ENCODE data around the gene TLX2.

The TLX2 gene

DNA sequence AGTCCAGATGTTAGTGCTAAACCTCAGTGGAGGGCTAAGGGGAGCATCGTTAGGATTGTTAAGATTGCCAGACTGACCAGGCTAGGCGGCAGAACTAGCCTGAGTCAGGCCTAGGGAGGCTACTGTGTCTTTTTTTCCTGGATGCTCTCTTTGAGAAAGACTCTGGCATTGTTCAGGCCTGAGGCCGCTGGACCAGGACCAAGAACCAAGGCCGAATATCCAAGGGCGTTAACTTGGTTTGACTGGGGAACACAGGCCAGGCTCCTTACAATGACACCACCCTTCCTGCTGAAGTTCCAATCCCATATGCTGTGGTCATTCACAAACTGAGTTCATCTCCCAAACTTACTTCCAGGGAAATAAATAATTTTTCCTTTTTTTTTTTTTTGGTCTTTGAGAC lies 26.0 kb downstream of the TLX2 start:
- TF ChIP-seq, protein P1, sequence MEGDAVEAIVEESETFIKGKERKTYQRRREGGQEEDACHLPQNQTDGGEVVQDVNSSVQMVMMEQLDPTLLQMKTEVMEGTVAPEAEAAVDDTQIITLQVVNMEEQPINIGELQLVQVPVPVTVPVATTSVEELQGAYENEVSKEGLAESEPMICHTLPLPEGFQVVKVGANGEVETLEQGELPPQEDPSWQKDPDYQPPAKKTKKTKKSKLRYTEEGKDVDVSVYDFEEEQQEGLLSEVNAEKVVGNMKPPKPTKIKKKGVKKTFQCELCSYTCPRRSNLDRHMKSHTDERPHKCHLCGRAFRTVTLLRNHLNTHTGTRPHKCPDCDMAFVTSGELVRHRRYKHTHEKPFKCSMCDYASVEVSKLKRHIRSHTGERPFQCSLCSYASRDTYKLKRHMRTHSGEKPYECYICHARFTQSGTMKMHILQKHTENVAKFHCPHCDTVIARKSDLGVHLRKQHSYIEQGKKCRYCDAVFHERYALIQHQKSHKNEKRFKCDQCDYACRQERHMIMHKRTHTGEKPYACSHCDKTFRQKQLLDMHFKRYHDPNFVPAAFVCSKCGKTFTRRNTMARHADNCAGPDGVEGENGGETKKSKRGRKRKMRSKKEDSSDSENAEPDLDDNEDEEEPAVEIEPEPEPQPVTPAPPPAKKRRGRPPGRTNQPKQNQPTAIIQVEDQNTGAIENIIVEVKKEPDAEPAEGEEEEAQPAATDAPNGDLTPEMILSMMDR (conservative IDR thresholded peaks at IDR 0.05; ENCODE audit: low read depth, low read length) = no peak
- H3K4me3 ChIP-seq (ENCODE audit: low read depth, low read length) = no peak overlapping the region
- DNase-seq (ENCODE audit: low read depth) = no peak

DNA sequence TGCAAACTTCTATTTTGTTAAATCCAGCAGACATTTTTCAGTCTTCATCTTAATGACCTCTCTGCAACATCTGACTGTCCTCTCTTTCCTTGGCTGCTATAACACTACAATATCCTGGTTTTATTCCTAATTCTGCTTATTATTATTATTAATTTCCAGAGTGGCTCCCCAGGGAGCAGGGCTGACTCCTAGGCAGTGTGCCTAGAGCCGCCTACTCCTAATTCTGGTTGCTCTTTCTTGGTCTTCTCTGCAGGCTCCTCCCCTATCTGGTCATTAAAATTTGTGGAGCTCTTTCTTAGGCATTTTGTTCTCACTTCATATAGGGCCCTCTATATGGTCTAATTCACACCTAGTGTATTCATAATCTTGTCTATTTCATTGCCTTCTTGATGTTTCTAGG lies 28.7 kb downstream of the TLX2 start:
- TF ChIP-seq, protein P1 (conservative IDR thresholded peaks at IDR 0.05; ENCODE audit: low read depth, low read length) = no peak
- no peak overlapping the region for H3K4me3 ChIP-seq (ENCODE audit: low read depth, low read length)
- no peak for DNase-seq (ENCODE audit: low read depth)

DNA sequence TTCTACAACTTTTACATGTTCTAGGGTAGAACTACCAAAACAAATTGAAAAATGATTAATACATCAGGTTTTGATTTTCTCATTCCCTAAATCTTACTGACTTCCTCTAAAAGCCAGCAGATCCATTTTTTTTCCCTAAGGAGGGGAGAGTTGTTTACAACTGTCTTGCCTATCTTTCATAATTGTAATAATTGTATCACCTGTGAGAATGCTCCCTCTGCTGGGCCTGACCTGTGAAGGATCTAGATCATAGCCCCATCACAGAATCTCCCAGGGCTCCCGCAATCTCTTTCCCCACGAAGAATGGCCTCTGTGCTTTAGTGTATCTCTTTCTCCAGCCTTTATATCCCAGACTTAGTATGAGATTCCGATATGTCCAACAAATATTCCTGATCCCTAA lies 30.4 kb downstream of the TLX2 start:
- TF ChIP-seq, protein P1 (conservative IDR thresholded peaks at IDR 0.05; ENCODE audit: low read depth, low read length) = peak; percentile 25
- H3K4me3 ChIP-seq (ENCODE audit: low read depth, low read length) = no peak overlapping the region
- DNase-seq (ENCODE audit: low read depth) = no peak

DNA sequence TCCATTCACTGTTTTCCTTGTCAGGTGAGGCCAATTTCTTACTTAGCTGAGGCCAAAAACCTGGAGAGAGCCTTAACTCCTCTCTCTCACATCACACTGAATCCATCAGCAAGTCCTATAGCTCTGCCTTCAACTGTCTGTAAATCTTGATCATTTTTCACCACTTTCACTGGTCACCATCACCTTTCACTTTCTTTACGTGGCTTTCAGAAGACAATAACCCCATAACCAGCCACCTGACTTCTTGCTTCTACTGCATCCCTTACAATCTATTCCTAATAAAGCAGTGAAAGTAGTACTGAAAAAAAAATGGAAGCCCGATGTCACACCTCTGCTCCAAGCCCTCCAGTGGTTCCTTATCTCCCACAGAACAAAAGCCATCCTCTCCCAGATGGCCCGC lies 31.8 kb downstream of the TLX2 start:
- no peak overlapping the region for H3K4me3 ChIP-seq (ENCODE audit: low read depth, low read length)
- TF ChIP-seq, protein P1 (conservative IDR thresholded peaks at IDR 0.05; ENCODE audit: low read depth, low read length) = no peak
- no peak for DNase-seq (ENCODE audit: low read depth)

DNA sequence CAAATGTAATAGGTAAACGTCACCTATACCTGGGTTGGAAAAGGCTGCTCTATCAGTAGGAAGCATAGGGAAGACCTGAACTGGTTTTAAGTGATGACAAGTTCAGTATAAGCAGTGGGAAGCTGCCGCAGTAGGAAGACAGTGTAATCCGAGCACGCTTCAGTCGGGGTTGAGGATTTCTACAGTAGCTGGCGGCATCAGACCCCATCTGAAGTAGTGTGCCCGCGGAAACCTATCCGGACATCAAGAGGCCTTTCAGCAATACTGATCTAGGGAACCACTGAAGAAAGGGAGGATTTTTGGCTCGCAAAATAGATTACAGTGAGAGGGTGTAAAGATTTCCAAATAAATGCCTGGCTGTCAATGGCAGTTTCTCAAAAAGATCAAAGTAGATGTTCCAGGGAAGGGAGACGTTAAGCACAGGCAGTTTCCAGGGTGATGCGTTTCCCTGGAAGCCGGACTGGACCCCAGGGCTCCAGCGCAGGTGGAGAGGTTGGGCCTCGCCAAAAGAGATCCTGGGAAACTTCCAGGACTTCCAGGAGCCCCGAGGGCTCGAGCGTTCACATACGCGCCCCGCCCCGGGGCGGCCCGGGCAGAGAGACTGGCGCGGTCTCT lies 34.1 kb downstream of the TLX2 start:
- no peak for DNase-seq (ENCODE audit: low read depth)
- H3K4me3 ChIP-seq (ENCODE audit: low read depth, low read length) = peak overlapping the region; percentile 58
- TF ChIP-seq, protein P1 (conservative IDR thresholded peaks at IDR 0.05; ENCODE audit: low read depth, low read length) = no peak

DNA sequence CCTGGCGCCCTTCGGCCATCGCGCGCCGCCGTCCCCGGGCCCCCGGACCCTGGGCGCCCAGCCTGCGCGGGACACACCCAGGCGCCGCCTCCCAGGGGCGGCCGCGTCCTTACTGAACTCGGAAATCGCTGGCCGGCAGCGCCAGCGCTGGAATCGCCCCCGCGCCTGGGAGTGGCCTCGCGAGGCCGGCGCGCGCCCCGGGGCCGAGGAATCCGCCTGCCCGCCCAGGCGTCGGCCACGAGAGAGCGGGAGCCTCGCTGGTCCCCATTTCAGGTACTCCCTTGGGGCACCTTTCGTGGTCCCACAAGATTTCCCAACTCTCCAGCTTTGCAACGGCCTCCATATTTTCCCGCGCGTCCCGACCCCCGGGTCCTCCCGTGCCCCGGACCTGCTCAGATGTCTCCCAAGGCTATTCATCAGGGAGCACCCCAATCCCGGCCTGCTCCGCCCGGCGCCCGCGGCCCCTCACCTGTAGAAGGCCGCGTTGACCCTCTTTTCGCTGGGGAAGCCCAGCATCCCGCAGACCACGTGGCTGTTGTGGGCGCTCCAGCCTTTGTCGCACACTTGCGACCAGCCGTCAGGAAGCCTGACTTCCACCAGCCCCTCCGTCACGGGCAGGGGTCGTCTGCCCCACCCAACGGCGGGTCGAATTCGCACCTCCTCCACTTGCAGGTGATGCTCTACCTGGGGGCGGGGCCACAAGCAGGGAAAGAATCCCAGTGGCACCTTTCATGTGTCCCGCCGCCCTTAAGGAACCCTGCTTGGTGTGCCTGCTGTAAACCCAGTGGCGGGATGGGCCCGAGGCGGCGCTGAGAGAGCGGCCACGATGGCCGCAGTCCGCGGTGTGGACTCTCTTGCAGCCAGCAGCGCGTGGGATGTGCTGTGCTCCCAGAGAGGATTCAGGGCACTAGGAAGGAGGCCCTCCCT lies 34.9 kb downstream of the TLX2 start:
- H3K4me3 ChIP-seq (ENCODE audit: low read depth, low read length) = peak overlapping the region; percentile 58
- no peak for DNase-seq (ENCODE audit: low read depth)

More for the DNA sequence above, 34.9 kb downstream of the TLX2 start:
- TF ChIP-seq, protein P1 (conservative IDR thresholded peaks at IDR 0.05; ENCODE audit: low read depth, low read length) = no peak

All from choroid plexus epithelial cell (primary cell).